HG02678 (cell line): Measurements from ENCODE around the gene SKIDA1.
"Not testable (repeated sequence)": the region's sequence is repeated elsewhere in the genome, so short reads cannot be mapped to it uniquely, and the experiment has no call there.

ENCODE experiments used
- ATAC-seq: cut with Tn5 transposase; IDR thresholded peaks from one replicate; pipeline ENCODE4 v1.9.1; 2021; ENCODE audit warnings: mild to moderate bottlenecking, moderate library complexity; ENCODE audit not compliant: unreplicated experiment

Gene SKIDA1

DNA sequence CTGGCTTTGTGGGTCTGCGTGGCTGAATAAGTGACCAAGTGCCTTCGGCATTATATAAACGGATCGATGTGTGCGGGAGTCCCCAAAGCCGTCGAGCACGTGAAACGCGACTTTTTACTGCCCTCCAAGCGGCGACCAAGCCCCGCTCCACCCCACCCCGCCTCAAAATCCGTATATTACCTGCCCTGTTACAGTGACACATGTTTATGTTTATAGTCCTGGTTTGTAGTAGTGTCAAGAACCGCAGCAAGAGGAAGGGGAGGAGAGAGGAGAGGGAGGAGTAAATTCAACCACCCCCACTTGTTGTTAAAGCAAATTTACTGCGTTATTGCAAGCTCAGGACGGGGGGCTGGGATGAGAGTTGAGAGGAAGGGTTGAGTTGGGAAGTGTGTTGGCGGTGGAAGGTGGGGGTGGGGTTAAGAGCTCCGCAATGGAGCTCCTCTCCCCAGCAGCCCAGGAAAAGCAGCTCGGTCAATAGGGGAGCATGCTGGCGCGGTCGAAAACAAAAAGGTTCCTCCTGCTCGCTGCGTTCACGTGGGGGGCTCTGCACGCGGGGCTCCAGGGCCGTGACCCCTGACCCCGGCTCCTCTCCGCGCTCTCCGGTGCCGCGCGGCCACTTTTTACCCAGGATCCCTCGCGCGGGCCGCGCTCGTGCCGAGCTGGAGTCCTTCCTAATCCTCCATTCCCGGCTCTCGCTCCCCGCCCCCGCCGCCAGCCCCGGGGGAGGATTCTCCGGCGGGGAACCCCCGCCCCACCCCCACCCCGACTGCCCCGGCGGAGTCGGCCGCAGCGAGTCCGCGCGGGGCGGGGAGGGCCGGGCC, at the start of gene SKIDA1:
SKIDA1 (minus strand) TSS at position 316 of the 821 bp plus-strand sequence. CDS start 7,860 bp downstream, outside the sequence.
- ATAC-seq = peak; percentile 59

GRCh38 chr10:21574514-21574913, 49.0 kb upstream of the SKIDA1 start:
- not testable (repeated sequence) for ATAC-seq

DNA sequence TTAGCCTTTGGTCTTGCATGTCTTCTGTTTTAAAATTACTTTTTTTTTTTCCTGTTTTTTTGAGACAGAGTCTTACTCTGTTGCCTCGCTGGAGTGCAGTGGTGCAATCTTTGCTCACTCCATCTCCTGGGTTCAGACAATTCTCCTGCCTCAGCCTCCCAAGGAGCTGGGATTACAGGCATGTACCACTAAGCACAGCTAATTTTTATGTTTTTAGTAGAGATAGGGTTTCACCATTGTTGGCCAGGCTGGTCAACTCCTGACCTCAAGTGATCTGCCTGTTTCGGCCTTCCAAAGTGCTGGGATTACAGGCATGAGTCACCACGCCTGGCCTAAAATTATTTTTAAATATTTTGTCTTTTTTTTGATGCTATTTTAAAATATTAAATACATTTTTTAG, 47.1 kb upstream of the SKIDA1 start:
- ATAC-seq = no peak

DNA sequence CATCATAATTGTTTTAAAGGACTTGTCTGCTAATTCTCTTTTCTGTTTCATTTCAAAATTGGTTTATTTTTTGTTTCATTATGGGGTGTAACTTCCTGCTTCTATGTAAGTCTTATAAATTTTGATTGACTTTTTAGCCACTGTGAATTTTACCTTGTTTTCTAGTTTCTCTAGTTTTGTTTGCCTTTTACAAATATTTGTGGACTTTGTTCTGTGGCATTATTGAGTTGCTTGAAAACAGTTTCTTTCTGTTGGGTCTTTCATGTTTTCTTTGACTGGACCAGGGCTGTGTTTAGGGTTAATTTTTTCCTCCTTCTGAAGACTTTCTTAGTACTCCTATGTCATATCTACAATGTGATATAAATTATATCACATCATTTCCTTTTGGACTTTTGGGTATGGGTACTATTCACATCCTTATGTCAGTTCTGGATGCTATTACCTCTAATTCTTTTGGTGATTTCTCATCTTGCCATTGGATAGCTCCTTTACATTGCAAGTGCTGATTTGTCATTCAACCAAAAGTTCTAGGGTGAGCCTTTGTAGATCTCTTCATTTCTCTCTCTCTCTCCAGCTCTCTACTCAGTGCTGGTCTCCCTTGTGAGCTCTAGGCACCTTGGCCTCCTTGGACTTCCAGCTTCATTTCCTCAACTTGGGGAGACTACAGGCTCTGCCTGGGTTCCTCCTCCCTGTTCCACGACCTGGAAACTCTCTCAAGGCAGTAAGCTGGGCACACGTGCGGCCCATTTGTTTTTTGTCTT, 45.5 kb upstream of the SKIDA1 start:
- no peak for ATAC-seq

GRCh38 chr10:21558984-21559383, 33.5 kb upstream of the SKIDA1 start:
- not testable (repeated sequence) for ATAC-seq

- ATAC-seq = no peak
These were observed 31.0 kb upstream of the SKIDA1 start for GRCh38 chr10:21556527-21556926.

DNA sequence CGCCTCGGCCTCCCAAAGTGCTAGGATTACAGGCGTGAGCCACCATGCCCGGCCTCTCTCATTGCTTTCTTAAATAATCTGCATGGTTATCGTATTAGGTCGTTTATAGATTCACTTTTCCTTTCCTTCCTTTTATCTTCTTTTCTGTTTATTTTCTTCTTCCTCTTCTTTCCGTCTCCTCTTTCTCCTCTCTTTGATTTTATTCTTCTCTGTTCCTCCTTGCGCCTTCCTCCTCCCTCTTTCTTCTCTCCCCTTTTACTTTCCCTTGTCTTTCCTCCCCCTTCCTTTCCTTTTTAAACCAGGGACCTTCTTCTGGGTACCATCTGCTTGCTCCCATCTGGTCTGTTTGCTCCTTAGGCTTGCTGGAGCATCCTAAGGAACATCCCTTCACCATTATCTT, 27.2 kb upstream of the SKIDA1 start:
- ATAC-seq = no peak

GRCh38 chr10:21547246-21547645, 21.8 kb upstream of the SKIDA1 start:
- ATAC-seq = no peak

DNA sequence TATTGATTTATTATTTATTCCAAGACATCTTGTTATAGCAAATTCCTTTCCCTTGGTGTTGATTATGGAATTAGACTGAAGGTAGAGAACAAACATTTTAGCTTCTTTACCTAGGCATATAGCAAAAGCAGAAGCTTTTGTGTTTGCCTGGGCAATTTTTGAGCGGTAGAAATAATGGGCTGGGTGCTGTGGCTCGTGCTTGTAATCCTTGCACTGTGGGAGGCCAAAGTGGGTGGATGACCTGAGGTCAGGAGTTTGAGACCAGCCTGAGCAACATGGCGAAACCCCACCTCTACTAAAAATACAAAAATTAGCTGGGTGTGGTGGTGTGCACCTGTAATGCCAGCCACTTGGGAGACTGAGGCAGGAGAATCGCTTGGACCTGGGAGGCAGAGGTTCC, 15.2 kb upstream of the SKIDA1 start:
- not testable (repeated sequence) for ATAC-seq

DNA sequence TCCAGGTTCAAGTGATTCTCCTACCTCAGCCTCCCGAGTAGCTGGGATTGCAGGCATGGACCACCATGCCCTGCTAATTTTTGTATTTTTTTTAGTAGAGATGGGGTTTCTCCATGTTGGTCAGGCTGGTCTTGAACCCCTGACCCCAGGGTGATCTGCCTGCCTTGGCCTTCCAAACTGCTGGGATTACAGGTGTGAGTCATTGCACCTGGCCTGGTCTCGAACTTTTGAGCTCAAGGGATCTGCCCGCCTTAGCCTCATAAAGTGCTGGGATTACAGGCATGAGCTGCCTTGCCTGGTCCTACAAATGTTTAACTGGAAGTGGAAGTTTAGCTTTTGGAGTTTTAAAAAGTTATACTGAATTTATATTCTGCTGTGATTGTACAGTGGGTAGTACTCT, 11.4 kb upstream of the SKIDA1 start:
- ATAC-seq = no peak

- ATAC-seq = not testable (repeated sequence)
These were observed 10.5 kb upstream of the SKIDA1 start for GRCh38 chr10:21535976-21536375.

DNA sequence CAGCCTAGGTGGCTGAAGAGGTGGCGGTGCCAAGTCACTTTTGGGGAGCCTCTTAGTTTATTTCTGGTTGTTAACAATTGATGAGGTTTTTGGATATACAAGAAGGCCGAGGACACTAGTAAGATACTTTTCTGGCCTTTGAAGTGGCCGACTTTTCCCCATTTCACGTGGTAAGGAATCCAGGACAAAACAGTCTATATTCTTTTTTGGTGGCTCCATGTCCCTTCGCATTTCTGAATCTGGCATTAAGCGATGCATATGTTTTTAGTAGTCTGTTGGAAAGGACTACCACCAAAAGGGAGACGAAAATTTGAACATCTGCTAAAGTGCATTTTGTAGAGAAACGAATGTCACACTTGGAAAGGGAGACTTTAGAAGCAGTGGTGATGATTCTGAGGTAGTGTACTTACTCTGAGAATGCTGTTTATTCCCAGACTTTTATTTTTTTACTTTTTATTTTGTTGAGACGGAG, 10.0 kb upstream of the SKIDA1 start:
- no peak for ATAC-seq

- no peak for ATAC-seq
These were observed 9.4 kb upstream of the SKIDA1 start for GRCh38 chr10:21534604-21535493.

GRCh38 chr10:21534280-21534586, 8.8 kb upstream of the SKIDA1 start:
- no peak for ATAC-seq

GRCh38 chr10:21533467-21534279, 8.2 kb upstream of the SKIDA1 start, which contains the start of gene MLLT10:
TSS of gene MLLT10 (plus strand) at chr10:21534232. CDS start at chr10:21534645, 413 bp downstream.
- ATAC-seq = peak; percentile 91

DNA sequence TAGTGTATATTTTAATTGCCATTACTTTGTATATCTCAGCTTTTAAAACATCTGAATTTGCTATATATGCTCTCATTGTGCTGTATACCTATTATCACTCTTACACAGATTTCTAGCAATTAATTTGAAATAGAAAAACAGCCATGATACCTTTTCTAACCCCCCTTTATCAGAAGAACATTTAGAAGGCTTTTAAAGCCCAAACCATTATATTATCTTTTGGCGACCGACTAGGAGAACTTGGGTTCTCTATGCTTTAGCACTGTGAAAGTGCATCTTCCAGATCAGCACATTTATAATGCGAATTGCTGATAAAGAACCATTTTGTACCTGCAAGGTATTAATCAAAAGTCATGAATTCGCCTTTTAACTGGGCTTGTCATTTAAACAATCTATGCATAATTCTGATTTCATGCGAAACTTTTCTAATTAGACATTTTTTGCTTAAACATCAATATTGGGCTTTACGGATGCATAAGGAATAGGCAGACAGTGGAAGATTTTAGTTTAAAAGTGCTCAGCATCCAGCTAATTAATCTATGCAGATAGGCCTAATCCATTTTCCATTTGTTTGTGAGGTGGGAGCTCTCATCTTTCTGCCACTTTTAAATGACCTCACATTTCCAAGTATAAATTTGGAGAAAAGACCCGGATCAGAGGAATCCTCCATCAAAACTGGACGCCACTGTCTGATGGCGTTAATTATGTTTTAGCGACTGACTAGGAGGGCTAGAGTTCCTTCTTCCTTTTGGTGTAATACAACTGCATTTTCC, 7.4 kb upstream of the SKIDA1 start:
- no peak for ATAC-seq

- no peak for ATAC-seq
These were observed 5.7 kb upstream of the SKIDA1 start for GRCh38 chr10:21531164-21531563.

DNA sequence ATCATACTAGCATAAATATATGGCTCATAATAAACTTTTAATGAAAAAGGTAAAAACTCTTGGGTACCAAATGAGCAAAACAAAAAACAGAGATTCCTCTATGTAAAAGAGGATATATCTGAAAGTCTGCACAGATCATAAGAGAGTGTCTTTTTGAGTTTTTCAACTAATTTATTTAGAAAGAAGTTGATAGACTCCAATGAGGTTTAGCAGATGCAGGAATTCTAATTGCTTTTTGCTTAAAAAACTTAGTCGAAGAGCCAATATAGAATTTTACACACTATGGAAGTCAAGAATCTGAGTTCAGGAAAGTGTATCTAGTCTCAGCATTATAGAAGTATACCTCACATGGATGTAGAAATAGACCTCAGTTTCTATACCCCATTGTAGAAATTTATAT, 5.2 kb upstream of the SKIDA1 start:
- ATAC-seq = no peak

DNA sequence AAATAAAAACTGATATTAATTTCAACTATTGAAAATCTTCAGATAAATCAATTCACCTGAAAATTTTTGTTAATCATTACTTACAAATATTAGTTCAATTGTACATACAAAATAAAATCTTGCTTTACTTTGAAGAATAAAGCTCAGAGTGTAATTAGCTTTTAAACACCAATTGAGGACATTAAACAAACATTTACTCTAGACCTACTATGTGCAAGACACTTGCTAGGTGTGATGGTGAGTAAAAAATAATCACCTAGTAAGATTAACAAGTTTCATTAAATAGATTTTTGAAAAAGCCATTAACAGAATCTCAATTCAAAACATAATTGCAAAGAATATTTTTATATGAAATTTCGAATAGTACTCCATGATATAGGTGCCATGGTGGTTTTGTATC, 4.7 kb upstream of the SKIDA1 start:
- no peak for ATAC-seq
